GM19468 (cell line): ENCODE results near the gene EZH2.
A peak's percentile ranks its signal among the peaks of the same experiment; 100 is the strongest.

ENCODE experiments used
- ATAC-seq: cut with Tn5 transposase; IDR thresholded peaks from one replicate; pipeline ENCODE4 v1.9.1; 2021; ENCODE audit warnings: mild to moderate bottlenecking, moderate library complexity, moderate number of reproducible peaks; ENCODE audit not compliant: unreplicated experiment; ENCODE audit errors: extremely low read depth

Gene EZH2

GRCh38 chr7:148884049-148884298, at the start of gene EZH2:
Gene EZH2 (minus strand): TSS chr7:148884291. CDS start chr7:148847298, 36,993 bp downstream.
- no peak for ATAC-seq

- ATAC-seq: no peak
Observed at GRCh38 chr7:148931470-148931869, 47.4 kb upstream of the EZH2 start.

GRCh38 chr7:148930335-148930734, 46.2 kb upstream of the EZH2 start:
- no peak for ATAC-seq

- no peak for ATAC-seq
Observed at GRCh38 chr7:148929176-148929575, 45.1 kb upstream of the EZH2 start.

- no peak for ATAC-seq
Observed at GRCh38 chr7:148927123-148928045, 43.3 kb upstream of the EZH2 start.

DNA sequence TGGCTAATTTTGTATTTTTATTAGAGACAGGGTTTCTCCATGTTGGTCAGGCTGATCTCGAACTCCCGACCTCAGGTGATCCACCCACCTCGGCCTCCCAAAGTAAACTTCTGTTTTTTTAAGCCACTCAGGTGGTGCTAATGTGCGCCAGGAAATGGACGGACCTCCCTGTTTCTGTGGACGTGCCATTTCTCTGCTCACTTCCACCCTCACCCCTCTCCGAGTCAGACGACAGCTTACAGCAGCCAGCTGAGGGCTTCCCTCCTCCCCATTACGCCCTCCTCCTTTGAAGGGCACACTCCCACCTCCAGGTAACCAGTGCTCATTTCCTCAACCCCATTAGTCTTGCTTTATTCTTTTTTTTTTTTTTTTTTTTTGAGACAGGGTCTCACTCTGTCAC, 41.7 kb upstream of the EZH2 start:
- ATAC-seq: no peak

GRCh38 chr7:148924011-148924410, 39.9 kb upstream of the EZH2 start:
- ATAC-seq: no peak

GRCh38 chr7:148921806-148922205, 37.7 kb upstream of the EZH2 start:
- ATAC-seq: no peak

DNA sequence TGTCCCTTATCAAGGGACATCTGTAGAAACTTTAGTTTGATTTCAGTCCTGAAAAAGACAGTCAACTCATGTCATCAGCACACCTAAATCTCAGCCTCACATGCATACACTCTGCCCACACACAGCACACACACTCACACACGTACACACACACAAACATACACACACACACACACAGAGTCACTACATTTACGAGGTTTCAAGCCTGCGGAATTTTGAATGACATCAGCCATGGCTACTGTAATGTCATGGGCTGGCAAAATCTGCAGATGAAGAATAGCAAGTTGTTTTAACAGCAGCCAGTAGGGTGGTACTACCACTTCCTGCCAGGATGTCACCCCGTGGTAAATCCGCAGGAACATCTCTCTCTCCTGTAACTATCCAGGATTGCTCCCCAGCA, 37.1 kb upstream of the EZH2 start:
- no peak for ATAC-seq

GRCh38 chr7:148919859-148920258, 35.8 kb upstream of the EZH2 start:
- ATAC-seq: no peak

DNA sequence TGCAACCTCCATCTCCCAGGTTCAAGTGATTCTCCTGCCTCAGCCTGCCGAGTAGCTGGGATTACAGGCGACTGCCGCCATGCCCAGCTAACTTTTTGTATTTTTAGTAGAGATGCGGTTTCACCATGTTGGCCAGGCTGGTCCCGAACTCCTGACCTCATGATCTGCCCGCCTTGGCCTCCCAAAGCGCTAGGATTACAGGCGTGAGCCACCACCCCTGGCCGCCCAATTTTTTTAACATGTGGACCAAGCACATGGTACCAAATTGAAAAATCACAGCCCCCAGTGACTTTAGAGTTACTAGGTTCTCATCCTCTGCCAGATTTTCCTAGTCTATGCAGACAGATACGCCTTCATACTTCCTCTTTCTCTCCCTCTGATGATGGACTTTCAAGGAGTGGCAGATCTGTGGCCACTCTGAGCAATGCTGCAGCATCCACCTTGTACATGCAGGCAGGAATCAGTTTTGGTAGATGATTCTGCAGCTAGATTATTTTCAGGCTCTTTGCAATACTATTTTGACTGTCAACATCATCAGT, 34.0 kb upstream of the EZH2 start:
- no peak for ATAC-seq

GRCh38 chr7:148916186-148916585, 32.1 kb upstream of the EZH2 start:
- ATAC-seq: no peak

GRCh38 chr7:148915211-148915610, 31.1 kb upstream of the EZH2 start:
- no peak for ATAC-seq

DNA sequence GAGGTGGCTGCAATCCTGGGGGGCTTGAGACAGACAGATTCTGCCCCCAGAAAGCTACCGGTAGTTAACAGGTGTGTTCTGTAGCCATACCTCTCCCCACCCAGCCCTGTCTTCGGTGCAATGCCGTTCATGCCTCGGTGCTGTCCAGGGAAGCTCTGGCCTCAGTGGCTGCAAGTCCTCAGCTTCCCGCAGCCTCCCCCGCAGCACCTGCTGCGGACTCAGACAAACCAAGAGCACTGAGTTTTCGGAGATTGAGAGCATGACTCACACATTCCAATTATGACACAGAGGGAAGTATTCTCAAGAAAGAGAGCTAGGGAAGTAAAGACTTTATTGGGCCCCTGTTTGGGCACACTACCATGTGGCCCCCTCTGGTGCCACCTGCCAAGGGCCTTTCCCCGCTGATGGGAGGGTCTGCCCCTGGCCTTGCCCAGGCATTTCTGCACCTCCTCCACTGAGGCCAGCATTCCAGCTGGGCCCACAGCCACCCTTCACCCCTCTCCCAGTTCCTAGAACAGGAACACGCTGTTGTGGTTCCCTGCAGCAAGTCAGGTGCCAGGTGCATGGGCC, 30.2 kb upstream of the EZH2 start:
- ATAC-seq: no peak

DNA sequence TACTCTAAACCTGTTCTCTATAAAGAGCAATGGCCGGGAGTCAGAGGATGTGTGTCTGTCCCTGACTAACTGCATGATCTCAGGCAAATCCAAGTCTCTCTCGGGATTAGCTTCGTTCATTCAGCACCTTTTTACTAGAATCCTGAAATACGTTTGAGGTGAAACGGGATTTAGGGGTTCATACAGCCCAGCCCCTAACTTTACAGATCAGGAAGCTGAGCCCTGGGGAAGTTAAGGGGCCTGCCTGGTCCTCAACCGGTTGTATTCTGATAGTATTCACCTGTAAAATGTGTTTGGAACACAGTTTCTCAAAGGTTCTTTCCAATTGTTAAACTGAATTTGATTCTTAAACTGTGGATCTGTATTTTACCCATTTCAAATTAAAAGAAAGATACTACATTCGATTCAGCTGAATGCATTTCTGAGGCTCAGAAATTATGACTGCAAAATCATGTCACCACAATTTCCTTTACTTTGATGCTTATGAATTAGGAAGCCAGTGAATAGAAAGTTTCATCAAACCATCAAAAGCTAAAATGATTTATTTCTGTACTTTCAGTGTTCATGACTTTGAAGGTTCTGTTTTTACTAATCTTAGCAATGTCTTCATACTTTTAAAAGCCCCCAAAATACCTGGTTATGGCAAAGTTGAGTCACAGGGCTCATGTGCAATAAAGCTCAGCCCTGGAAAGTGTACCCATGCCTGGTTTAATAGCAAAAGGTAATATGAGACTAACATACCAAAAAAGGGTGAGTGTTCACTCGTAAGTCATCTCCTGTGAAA, 28.9 kb upstream of the EZH2 start:
- ATAC-seq: peak; percentile 61

GRCh38 chr7:148912151-148912550, 28.1 kb upstream of the EZH2 start:
- no peak for ATAC-seq

- ATAC-seq: no peak
Observed at GRCh38 chr7:148911626-148912025, 27.5 kb upstream of the EZH2 start.

DNA sequence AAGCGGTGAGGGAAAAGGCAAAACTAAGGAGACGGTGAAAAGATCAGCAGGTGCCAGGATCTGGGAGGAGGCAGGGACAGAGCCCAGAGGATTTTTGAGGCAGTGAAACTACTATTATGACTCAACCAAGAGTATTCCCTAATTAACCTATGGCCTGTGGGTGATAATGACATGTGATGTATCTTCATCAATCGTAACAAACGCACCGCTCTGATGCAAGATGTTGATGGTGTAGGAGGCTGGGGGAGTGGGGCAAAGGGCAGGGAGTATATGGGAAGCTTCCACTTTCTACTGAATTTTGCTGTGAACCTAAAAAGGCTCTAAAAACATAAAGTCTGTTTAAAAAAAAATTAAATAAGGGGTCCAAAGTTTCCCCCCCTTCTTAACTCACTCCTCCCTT, 25.5 kb upstream of the EZH2 start:
- no peak for ATAC-seq

GRCh38 chr7:148906707-148907498, 22.8 kb upstream of the EZH2 start:
- ATAC-seq: no peak

DNA sequence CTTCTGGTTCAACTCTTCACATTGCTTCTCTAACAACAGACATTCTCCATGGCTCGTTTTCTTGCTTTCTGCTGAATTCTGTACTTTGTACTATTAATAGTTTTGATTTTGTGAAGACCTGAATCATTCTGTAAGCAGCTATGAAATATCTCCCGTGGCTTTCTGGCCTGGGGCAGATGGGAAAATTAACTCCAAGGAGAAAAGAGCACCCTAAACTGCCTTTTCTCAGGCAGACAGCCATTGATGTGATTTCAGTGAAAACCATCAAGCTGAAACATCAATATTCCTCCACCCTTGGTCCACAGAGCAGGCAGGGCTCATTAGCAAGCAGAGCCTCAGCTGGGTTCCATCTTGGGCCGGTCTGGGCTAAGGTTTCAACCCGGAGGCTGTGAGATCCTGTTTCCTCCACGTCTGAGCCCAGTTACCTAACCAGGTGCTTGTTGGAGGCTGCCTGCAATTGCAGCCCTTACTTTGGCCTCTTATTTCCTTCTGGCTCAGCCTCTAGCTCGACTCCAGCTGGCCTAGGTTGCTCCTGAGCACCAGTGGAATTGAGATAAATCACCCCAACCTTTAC, 21.1 kb upstream of the EZH2 start:
- ATAC-seq: no peak
